H7 (cell line): ENCODE results near the gene CRTAC1. TPM values are rescaled to one million over a fixed set of nuclear protein-coding genes. Genes with fewer than 3 reads are reported as not detected.

Experiments used
- DNase-seq: peaks from one replicate; pipeline ENCODE4 v3.0.0; 2012
- H3K27me3 ChIP-seq: 2 replicates; pipeline ENCODE4 v1.6.0; 2011; ENCODE audit warnings: mild to moderate bottlenecking, low read length; ENCODE audit not compliant: control insufficient read depth, insufficient read depth
- H3K36me3 ChIP-seq: replicated peaks from 2 replicates; pipeline ENCODE4 v1.5.1; 2011; ENCODE audit warnings: low read length; ENCODE audit not compliant: control insufficient read depth, insufficient read depth
- H3K4me3 ChIP-seq: 2 replicates; pipeline ENCODE4 v1.5.1; 2011; ENCODE audit warnings: low read depth, mild to moderate bottlenecking, control low read depth, low read length, moderate library complexity; ENCODE audit not compliant: insufficient read depth
- total RNA-seq: library from RNA; depleted of rRNA; stranded (reverse); fragments of >200 nt; shearing (Covaris generic); gene quantifications from 2 replicates; pipeline ENCODE4 v1.2.3, GENCODE V29; 2014

Gene CRTAC1
- total RNA-seq, 1 experiment from 2014 or later = 0.03 TPM

DNA sequence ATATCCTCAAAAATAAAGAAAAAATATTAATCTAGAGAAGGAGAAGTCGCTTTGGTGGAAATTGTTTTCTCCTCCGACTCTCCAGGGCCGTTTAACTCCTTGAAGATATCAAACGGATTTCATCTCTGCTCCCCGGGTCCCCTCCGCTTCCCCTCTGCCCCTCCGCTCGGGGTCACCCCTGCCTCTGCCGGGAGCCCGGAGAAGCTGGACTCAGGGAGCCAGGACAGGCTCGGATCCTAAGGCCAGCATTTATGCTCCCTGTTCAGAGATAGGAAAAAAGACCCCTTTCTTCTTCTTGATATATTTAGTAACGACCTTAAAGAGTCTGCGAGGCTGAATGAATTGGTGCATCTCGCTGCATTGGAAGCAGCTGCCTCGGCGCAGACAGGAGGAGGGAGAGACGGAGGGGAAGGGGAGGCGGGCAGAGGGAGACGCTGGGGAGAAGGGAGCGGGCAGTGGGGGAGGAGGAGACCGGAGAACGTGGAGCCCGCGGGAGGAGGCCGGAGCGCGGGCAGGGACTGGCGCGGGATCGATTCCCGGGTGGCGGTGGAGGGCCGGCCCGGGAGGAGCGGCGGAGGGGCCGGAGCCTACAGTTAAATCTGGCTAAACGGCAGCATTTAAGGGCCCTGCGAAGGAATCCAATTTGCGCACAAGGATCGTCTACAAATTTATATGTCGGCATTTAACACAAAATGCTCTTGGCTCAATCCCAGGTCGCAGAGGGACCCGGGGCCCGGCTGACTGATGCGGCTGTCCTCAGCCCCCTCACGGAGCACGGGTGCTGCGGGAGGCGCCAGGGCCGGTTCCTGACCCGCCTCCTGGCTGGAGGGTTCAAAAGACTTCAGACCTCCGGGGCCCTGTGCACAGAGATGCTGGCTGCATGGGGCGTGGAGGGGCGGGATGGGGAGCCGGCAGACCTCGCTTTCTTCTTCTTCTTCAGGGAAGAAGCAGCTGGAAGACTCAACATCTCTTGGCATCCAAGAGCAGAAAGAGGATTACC, 55.6 kb downstream of the CRTAC1 start:
- Histone ChIP-seq H3K36me3 (no peaks in the 10 kb centered on the region), H3K4me3 (peak overlapping the region; percentile 41), H3K27me3 (peaks cover 28% of the 10 kb centered on the region)
- DNase-seq = peak; percentile 83

DNA sequence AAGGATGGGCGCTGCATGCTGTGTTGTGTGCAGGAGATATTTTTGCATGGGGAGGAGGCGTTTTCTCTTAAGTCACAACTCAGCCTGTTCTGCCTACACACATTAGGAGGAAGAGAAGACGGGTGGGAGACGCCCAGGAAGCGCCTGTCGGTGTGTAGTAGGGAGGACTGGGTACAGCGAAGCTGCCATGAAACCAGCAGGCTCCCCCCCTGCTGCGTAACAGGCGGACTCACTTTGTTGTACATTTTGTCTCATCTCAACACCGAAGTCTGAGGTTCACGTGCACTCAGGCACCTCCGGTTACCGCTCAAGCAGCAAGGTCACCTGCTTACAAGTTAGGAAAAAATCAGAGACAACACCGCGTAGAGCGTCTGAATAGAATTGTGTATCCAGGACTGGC, 56.3 kb downstream of the CRTAC1 start:
- H3K36me3 ChIP-seq = no peaks in the 10 kb centered on the region
- H3K27me3 ChIP-seq = peaks cover 28% of the 10 kb centered on the region
- H3K4me3 ChIP-seq = peak overlapping the region; percentile 41
- DNase-seq = peak; percentile 54

DNA sequence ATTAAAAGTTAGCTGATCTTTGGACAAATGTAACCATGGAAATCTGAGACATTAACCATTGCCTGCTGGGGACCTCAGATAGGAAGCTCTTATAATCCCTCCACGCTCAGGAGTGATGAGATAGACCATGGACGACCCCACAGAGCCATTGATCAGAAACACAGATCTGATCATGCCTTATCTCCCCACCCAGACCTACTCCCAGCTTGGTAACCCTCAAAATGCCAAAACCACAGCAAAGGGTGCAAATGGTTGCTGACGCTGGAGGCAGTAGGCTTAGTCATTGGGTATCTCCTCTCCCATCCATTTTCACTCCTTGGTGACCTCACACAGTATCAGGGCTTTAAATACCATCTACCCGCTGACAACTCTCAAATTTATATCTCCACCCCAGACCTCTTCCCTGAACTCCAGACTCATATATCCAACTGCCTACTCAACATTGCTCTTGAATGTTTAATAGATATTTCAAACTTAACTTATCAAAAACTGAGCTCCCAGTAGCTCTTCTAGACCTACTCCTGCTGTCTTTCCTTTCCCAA, 60.8 kb downstream of the CRTAC1 start:
- Histone ChIP-seq H3K36me3 (no peaks in the 10 kb centered on the region), H3K4me3 (no peak overlapping the region), H3K27me3 (peaks cover 11% of the 10 kb centered on the region)
- no peak for DNase-seq

DNA sequence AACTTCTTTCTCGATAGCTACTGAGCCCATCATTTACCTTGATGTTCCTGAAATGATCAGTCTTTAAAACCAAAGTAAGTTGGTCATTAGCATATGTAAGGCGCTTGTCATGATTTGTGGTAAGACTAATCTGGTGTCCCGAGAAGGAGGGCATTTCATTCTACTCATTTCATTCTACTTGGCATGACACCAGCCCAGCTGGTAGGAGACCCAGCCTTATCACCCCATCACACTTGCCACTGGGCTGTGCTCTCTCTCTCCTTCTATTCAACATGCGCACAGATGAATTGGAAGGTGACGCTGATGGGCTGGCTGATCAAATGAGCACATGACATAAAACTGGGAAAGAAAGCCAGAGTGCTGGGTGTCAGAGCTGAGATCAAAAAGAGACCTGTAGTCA, 65.7 kb downstream of the CRTAC1 start:
- DNase-seq = no peak
- Histone ChIP-seq H3K4me3 (no peak overlapping the region), H3K27me3 (no peaks in the 10 kb centered on the region; the same call in 1 of the 2 replicates), H3K36me3 (no peaks in the 10 kb centered on the region)

DNA sequence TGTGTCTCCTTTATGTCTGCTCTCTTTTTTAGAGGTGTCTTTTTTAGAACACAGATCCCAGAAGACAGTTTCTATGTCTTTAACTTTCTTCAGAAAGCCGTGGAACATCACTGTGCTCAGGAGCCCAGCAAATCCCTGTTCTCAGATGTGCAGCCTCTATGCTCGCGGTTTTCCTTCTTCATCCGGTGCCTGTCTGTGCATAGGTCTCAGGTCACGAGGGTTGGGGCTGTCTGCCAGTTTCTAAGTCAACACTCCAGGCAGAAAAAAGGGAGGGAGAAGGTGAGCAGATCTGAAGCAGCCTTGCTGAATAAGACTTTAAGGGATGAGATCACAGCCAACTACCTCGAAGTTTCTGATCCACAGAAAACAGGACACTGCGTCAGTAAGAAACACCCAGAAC, 68.5 kb downstream of the CRTAC1 start:
- Histone ChIP-seq H3K36me3 (no peaks in the 10 kb centered on the region), H3K27me3 (no peaks in the 10 kb centered on the region; the same call in 1 of the 2 replicates), H3K4me3 (no peak overlapping the region)
- DNase-seq = no peak

DNA sequence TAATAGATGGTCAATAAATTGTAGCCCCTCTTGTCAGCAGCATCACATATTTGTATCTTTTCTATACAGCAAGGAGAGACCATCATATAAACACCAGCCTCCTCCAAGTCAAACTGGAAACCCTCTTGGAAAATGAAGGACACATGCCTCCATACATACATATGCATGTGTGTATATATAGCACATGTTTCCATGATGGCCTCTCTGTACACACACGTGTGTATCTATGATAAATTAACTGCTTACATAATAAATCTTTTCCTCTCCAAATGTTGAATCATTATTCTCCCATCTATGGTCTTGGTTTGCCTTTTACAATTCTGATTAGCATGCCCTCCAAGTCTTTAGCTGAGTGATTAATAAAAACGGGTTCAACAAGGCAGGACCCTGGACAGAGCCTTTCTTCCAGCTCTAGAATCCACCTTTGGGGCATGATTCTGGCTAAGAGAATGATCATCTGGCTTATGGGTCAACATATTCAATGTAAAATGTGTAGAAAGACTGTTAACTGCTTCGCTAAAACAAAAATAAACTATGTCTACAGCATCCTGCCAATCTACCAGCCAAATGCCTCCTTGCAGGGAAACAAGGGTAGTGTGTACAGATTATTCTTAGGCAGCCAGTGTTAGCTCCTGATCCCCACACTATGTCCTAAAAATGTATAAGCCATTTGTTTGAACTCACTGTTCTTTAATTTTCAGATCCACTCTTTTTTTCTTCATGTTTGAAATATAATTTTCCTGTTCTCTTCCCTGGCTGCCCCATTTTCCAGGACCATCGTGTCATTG, 70.0 kb downstream of the CRTAC1 start:
- Histone ChIP-seq H3K27me3 (no peaks in the 10 kb centered on the region; the same call in 1 of the 2 replicates), H3K36me3 (no peaks in the 10 kb centered on the region), H3K4me3 (no peak overlapping the region)
- no peak for DNase-seq

DNA sequence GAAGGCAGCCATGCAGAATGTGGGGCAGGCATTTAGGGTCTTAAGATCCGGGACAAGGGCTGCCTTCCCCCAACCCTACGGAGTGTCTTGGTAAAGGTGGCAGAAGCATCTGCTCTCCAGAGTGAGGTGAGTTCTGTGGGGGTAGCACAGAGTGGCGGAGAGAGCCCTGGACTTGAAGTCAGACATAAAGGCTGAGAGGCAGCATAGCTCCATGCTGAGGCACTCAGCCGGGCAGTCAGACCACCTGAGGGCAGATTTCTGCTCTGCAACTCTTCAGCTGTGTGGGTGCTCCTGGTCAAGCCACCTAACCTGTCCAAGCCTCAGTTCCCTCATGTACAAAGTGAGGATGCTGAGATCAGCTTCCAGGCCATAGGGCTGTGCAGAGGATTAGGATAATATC, 81.0 kb downstream of the CRTAC1 start:
- no peak for DNase-seq
- H3K27me3 ChIP-seq = no peaks in the 10 kb centered on the region
- H3K36me3 ChIP-seq = no peaks in the 10 kb centered on the region
- H3K4me3 ChIP-seq = no peak overlapping the region

DNA sequence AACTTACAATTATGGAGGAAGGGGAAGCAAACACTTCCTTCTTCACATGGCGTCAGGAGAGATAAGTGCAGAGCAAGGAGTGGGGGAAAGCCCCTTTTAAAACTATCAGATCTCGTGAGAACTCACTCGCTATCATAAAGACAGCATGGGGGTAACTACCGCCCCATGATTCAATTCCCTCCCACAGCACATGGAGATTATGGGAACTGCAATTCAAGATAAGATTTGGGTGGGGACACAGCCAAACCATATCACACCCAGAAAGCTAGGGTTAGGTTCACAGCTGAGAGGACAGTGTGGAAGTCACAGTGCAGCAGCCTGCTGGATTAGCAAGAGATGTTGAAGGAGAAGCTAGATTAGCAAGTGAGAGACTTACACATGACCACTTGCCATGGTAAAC, 81.6 kb downstream of the CRTAC1 start:
- Histone ChIP-seq H3K36me3 (no peaks in the 10 kb centered on the region), H3K27me3 (no peaks in the 10 kb centered on the region), H3K4me3 (no peak overlapping the region)
- no peak for DNase-seq

DNA sequence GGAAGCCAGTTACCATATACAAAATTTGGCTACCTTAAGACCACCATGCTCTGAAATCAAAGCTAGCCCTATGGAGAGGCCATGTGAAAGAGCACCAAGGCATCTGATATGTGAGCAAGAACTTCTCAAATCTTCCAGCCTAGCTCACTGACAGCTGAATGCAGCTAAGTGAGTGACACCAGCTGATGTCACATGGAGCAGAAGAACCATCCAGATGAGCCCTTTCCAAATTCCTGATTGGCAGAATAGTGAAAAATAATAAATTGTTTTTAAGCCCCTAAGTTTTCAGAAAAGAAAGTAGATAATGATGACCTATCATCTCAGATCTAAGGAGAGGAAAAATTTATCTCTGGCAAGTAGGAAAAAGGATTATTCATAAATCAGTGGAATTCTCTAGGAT, 85.6 kb downstream of the CRTAC1 start:
- no peaks in the 10 kb centered on the region for H3K36me3 ChIP-seq
- DNase-seq = no peak
- H3K4me3 ChIP-seq = no peak overlapping the region
- no peaks in the 10 kb centered on the region for H3K27me3 ChIP-seq

DNA sequence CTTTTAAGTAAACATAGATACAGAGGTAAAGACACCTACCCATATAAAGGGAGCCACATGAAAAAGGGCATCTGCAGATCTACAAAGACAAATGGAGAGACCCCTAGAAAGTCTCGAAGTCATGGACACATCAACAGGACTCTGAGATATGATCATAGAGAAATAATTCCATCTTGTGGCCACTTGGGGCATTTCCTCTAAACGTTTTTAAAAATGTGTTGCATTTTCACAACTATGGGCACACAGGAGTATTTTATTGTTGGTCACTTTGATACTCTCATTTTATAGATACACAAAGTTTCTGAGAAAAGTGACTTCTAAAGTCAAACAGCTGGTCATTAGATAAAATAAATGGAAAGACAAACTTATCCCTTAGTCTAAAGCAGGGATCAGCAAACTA, 87.1 kb downstream of the CRTAC1 start:
- Histone ChIP-seq H3K36me3 (no peaks in the 10 kb centered on the region), H3K27me3 (no peaks in the 10 kb centered on the region), H3K4me3 (no peak overlapping the region)
- no peak for DNase-seq

DNA sequence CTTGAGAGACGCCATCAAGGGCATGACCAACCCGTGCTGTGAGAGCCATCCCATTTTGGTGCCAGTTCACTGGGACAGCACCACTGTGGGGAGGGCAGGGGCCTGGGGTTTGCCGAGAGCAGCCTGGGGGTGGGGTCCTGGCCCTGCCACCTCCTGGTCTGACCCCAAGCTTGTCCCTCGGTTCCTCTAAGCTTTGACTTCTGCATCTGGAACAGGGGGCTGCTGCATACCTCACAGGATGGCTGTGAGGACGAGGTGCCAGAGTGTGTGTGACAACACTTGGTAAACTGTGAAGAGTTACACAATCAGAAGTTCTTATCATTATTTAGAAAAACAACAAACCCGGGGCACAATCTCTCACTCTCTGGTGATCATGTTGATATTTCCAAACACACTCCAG, 89.9 kb downstream of the CRTAC1 start:
- no peaks in the 10 kb centered on the region for H3K27me3 ChIP-seq
- H3K4me3 ChIP-seq = no peak overlapping the region
- DNase-seq = no peak
- no peaks in the 10 kb centered on the region for H3K36me3 ChIP-seq

DNA sequence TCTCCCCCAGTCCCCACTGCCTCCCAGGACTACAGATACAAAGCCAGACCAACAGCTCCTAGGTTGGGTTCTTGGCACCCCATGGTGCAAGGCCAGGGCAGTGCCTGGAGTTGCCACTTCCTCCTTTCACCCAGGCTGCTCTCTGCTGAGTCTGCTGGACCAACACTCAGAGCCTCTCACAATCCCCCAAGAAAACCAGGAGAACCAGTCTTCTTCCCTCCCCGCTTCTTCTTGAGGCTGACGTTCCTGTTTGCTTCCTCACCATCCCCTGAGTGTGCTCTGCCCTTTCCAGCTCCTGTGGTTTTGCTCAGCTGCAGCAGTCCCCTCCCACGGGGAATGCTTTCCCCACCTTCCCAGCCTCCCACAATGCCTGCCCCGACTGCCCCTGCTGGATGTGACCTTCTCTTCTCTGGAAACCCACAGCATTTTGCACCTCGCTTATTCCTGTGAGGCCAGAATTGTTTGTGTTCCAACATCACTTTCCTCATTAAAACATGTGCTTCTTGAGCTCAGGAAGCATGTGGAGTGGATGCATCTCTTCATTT, 90.9 kb downstream of the CRTAC1 start:
- no peaks in the 10 kb centered on the region for H3K27me3 ChIP-seq
- H3K36me3 ChIP-seq = no peaks in the 10 kb centered on the region
- DNase-seq = peak; percentile 43
- no peak overlapping the region for H3K4me3 ChIP-seq

DNA sequence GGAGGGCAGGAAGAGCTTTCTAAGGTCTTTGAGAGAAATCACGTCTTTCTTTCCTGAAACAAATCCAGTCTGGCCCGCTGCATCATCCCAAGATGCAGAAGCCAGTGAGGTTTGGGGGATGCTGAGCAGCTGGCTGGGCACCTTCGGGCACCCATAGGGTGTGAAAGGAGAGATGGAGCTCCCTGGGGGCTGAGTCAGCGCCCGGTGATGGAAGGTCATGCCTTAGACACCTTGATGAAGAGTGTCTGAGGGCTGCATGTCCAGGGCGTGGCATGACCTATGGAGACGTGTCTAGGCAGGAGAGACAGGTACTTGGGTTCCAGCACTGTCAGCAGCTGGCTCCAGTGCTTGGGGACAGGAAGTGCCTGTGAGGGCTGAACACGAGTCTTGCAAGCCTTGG, 92.5 kb downstream of the CRTAC1 start:
- DNase-seq = no peak
- Histone ChIP-seq H3K4me3 (no peak overlapping the region), H3K27me3 (no peaks in the 10 kb centered on the region), H3K36me3 (no peaks in the 10 kb centered on the region)

DNA sequence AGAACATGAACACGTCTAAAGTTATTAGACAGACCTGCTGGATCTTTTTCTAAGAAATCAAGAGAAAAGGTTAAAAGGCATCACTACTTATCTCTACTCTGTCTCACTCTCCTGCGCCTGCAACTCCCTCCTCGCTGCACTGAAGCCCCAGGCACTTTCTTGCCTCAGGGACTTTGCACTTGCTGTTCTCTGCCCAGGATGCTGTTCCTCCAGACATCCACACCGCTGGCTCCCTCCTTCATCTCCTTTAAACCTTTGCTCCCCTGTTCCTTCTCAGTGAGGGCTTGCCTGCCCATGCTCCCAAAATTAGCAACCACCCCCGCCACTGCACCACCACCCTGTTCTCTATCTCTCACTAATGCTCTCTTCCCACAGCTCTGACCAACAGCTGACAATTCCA, 93.4 kb downstream of the CRTAC1 start:
- DNase-seq = no peak
- no peaks in the 10 kb centered on the region for H3K36me3 ChIP-seq
- H3K27me3 ChIP-seq = no peaks in the 10 kb centered on the region
- H3K4me3 ChIP-seq = no peak overlapping the region
